WTC11 (cell line): ENCODE measurements around the gene SMAD3. TPM values are rescaled to one million over a fixed set of nuclear protein-coding genes. Genes with fewer than 3 reads are reported as not detected.
"Not testable (repeated sequence)": the region's sequence is repeated elsewhere in the genome, so short reads cannot be mapped to it uniquely, and the experiment has no call there.

ENCODE experiments used
- ATAC-seq: fragments of 200-7000 bp; cut with Tn5 transposase; 2 replicates; pipeline ENCODE4 v1.10.0; 2021; ENCODE audit warnings: mild to moderate bottlenecking, moderate library complexity
- CTCF ChIA-PET: fragments of 300-600 bp; sonication (Branson Sonifier 250); formaldehyde crosslinking; loops from one replicate; lab custom pipeline; 2021; ENCODE audit warnings: antibody characterized with exemption; lab: Charles Lee
- POLR2A ChIA-PET: fragments of 350-600 bp; sonication (Branson Sonifier 250); formaldehyde crosslinking; loops from one replicate; lab custom pipeline; 2021; ENCODE audit warnings: antibody characterized with exemption; lab: Charles Lee
- DNase-seq: peaks from one replicate; pipeline ENCODE4 v3.0.0; 2021; ENCODE audit warnings: low spot score
- H3K27ac Mint-ChIP-seq: 2 replicates; pipeline ENCODE4 v1.8.0; 2021; ENCODE audit warnings: mixed read lengths
- H3K27me3 Mint-ChIP-seq: 2 replicates; pipeline ENCODE4 v1.8.0; 2021; ENCODE audit warnings: low read depth, mild to moderate bottlenecking, moderate library complexity, mixed read lengths
- H3K36me3 Mint-ChIP-seq: 2 replicates; pipeline ENCODE4 v1.8.0; 2021; ENCODE audit warnings: mixed read lengths
- H3K4me1 Mint-ChIP-seq: 2 replicates; pipeline ENCODE4 v1.8.0; 2022; ENCODE audit warnings: mixed read lengths
- H3K4me3 Mint-ChIP-seq: 2 replicates; pipeline ENCODE4 v1.8.0; 2021; ENCODE audit warnings: mild to moderate bottlenecking, moderate library complexity, mixed read lengths
- H3K9me3 Mint-ChIP-seq: 2 replicates; pipeline ENCODE4 v1.8.0; 2021; ENCODE audit warnings: mixed read lengths
- CREM ChIP-seq: sonication (generic); formaldehyde crosslinking; IDR thresholded peaks from 2 replicates; pipeline ENCODE4 v1.8.1; 2022; ENCODE audit warnings: mild to moderate bottlenecking, missing genetic modification reagents, moderate library complexity
- ERG ChIP-seq: fragments of 250-450 bp; sonication (Bioruptor Pico); IDR thresholded peaks from 2 replicates; pipeline ENCODE4 v1.8.0; 2021; ENCODE audit warnings: mild to moderate bottlenecking
- ESRRA ChIP-seq: sonication (generic); formaldehyde crosslinking; IDR thresholded peaks from 2 replicates; pipeline ENCODE4 v1.8.1; 2022; ENCODE audit warnings: mild to moderate bottlenecking, missing genetic modification reagents, borderline replicate concordance
- ETV6 ChIP-seq: sonication (generic); formaldehyde crosslinking; IDR thresholded peaks from 2 replicates; pipeline ENCODE4 v1.8.1; 2022; ENCODE audit warnings: mild to moderate bottlenecking, missing genetic modification reagents
- FOXP4 ChIP-seq: sonication (generic); formaldehyde crosslinking; IDR thresholded peaks from 2 replicates; pipeline ENCODE4 v1.8.0; 2022; ENCODE audit warnings: mild to moderate bottlenecking, missing genetic modification reagents
- GTF2I ChIP-seq: fragments of 250-450 bp; sonication (Bioruptor Pico); conservative IDR thresholded peaks from 2 replicates; pipeline ENCODE4 v1.4.0; 2021; ENCODE audit warnings: mild to moderate bottlenecking
- HMGXB4 ChIP-seq: sonication (generic); formaldehyde crosslinking; IDR thresholded peaks from 2 replicates; pipeline ENCODE4 v1.8.1; 2023; ENCODE audit warnings: mild to moderate bottlenecking, moderate library complexity, missing genetic modification reagents
- IRF2 ChIP-seq: sonication (generic); formaldehyde crosslinking; IDR thresholded peaks from 2 replicates; pipeline ENCODE4 v1.8.0; 2022; ENCODE audit warnings: low read depth, missing genetic modification reagents, borderline replicate concordance
- MYBL2 ChIP-seq: sonication (generic); formaldehyde crosslinking; IDR thresholded peaks from 2 replicates; pipeline ENCODE4 v1.8.1; 2023; ENCODE audit warnings: mild to moderate bottlenecking, moderate library complexity, missing genetic modification reagents
- SP1 ChIP-seq: sonication (generic); formaldehyde crosslinking; conservative IDR thresholded peaks from 2 replicates; pipeline ENCODE4 v1.8.1; 2022; ENCODE audit warnings: missing genetic modification reagents
- USF1 ChIP-seq: sonication (generic); formaldehyde crosslinking; IDR thresholded peaks from 2 replicates; pipeline ENCODE4 v1.8.0; 2022; ENCODE audit warnings: mild to moderate bottlenecking, missing genetic modification reagents
- ZBTB43 ChIP-seq: sonication (generic); formaldehyde crosslinking; IDR thresholded peaks from 2 replicates; pipeline ENCODE4 v1.8.1; 2023; ENCODE audit warnings: mild to moderate bottlenecking, missing genetic modification reagents
- ZNF219 ChIP-seq: sonication (generic); formaldehyde crosslinking; IDR thresholded peaks from 2 replicates; pipeline ENCODE4 v1.8.0; 2023; ENCODE audit warnings: missing genetic modification reagents, mild to moderate bottlenecking, borderline replicate concordance
- ZNF425 ChIP-seq: fragments of 250-450 bp; sonication (Bioruptor Pico); conservative IDR thresholded peaks from 2 replicates; pipeline ENCODE4 v1.9.0; 2021; ENCODE audit warnings: mild to moderate bottlenecking
- ZSCAN18 ChIP-seq: fragments of 250-450 bp; sonication (Bioruptor Pico); IDR thresholded peaks from 2 replicates; pipeline ENCODE4 v2.1.2; 2022; ENCODE audit warnings: mild to moderate bottlenecking, moderate library complexity
- total RNA-seq: library from RNA; stranded (reverse); gene quantifications from 3 replicates; pipeline ENCODE4 v1.2.3, GENCODE V29; 2021

The SMAD3 gene
- total RNA-seq, 1 experiment from 2014 or later, result 34.6 TPM

- peaks cover 70% of the 10 kb centered on the region for H3K4me1 Mint-ChIP-seq
- H3K27ac Mint-ChIP-seq, result no peak overlapping the region
- H3K4me3 Mint-ChIP-seq, result no peak overlapping the region
- H3K36me3 Mint-ChIP-seq, result peaks cover 6% of the 10 kb centered on the region
- DNase-seq, result no peak
- POLR2A ChIA-PET, result no interaction called here
- ATAC-seq, result no peak
- no peak for TF ChIP-seq MYBL2 (CRISPR knock-in tag)
- no peak for TF ChIP-seq ZNF219 (CRISPR knock-in tag)
- no peak for TF ChIP-seq GTF2I (CRISPR knock-in tag)
- no peak for TF ChIP-seq ZSCAN18 (CRISPR knock-in tag)
- TF ChIP-seq ETV6, result no peak
- TF ChIP-seq ERG (CRISPR knock-in tag), result no peak
- TF ChIP-seq ZBTB43 (CRISPR knock-in tag), result no peak
- TF ChIP-seq ZNF425 (CRISPR knock-in tag), result no peak
- TF ChIP-seq USF1 (CRISPR knock-in tag), result no peak
- no peak for TF ChIP-seq SP1 (CRISPR knock-in tag)
- TF ChIP-seq FOXP4 (CRISPR knock-in tag), result no peak
- no peak for TF ChIP-seq HMGXB4 (CRISPR knock-in tag)
- TF ChIP-seq ESRRA (CRISPR knock-in tag), result no peak
- TF ChIP-seq IRF2 (CRISPR knock-in tag), result no peak
- no peak for TF ChIP-seq CREM
- TF ChIP-seq, all 79 proteins: peak for 0
- CTCF ChIA-PET, result no interaction called here
- no peaks in the 10 kb centered on the region for H3K27me3 Mint-ChIP-seq
- H3K9me3 Mint-ChIP-seq, result no peaks in the 10 kb centered on the region
These were observed 9.5 kb downstream of the SMAD3 start for GRCh38 chr15:67074886-67075229.

- H3K4me1 Mint-ChIP-seq, result peaks cover 70% of the 10 kb centered on the region
- ATAC-seq, H3K9me3 Mint-ChIP-seq, H3K36me3 Mint-ChIP-seq, POLR2A ChIA-PET, H3K4me3 Mint-ChIP-seq, DNase-seq, CTCF ChIA-PET, H3K27me3 Mint-ChIP-seq: not testable (repeated sequence)
- peak overlapping the region; percentile 83 for H3K27ac Mint-ChIP-seq
These were observed 10.2 kb downstream of the SMAD3 start for GRCh38 chr15:67075555-67076135.
